HepG2 (cell line): ENCODE data around the gene PEA15. TPM values are rescaled to one million over a fixed set of nuclear protein-coding genes. Genes with fewer than 3 reads are reported as not detected.

ENCODE experiments used
- ATAC-seq: fragments of 200-7000 bp; cut with Tn5 transposase; 3 replicates; pipeline ENCODE4 v1.9.1; 2020; ENCODE audit warnings: mild to moderate bottlenecking, moderate library complexity
- BruUV-seq: library from RNA; stranded (reverse); fragments of 400-500 nt; replicated peaks from 2 replicates; lab custom pipeline; 2021; lab: Mats Ljungman, UMichigan
- CTCF ChIA-PET: fragments of 300-600 bp; formaldehyde crosslinking; extraction: SDS; loops from one replicate; lab custom pipeline; 2021; ENCODE audit warnings: low total read pairs, inconsistent platforms, low intra/inter-chr PET ratio; lab: Yijun Ruan, JAX
- POLR2A ChIA-PET: fragments of 350-600 bp; sonication (Branson Sonifier 250); formaldehyde crosslinking; loops from one replicate; lab custom pipeline; 2020; ENCODE audit warnings: antibody characterized with exemption, inconsistent platforms; lab: Yijun Ruan, JAX
- DNase-seq: peaks from one replicate; pipeline ENCODE4 v3.0.0-alpha.2; 2015; ENCODE audit warnings: low spot score
- FAIRE-seq: peaks from 3 replicates; lab custom pipeline; 2011; peaks lifted over from hg19 to GRCh38; lab: Jason Lieb, UNC
- H2AFZ ChIP-seq: one replicate; pipeline ENCODE4 v1.6.1; 2011; ENCODE audit warnings: low read length, inconsistent platforms
- H3K27ac ChIP-seq: fragments of 300-600 bp; 3 replicates; pipeline ENCODE4 v1.8.0; 2011; ENCODE audit warnings: mixed run types, mild to moderate bottlenecking, mixed read lengths, low read length, inconsistent platforms; ENCODE audit not compliant: insufficient read depth; ENCODE audit errors: extremely low read length
- H3K27me3 ChIP-seq, 2 experiments: fragments of 200-600 bp in 1 of 2; 2 replicates in 1 of 2; 3 replicates in 1 of 2; pipeline versions ENCODE4 v1.6.0 to v1.8.0; 2011; ENCODE audit warnings: low read length in 2 of 2, mild to moderate bottlenecking in 2 of 2, moderate library complexity in 2 of 2, inconsistent platforms in 1 of 2; ENCODE audit not compliant: insufficient read depth in 2 of 2, control insufficient read depth in 1 of 2
- H3K36me3 ChIP-seq, 2 experiments: fragments of 200-600 bp in 1 of 2; replicated peaks in 1 of 2; 2 replicates in 1 of 2; 3 replicates in 1 of 2; pipeline versions ENCODE4 v1.5.1 to v1.8.0; 2011; ENCODE audit warnings: low read length in 2 of 2, inconsistent platforms in 1 of 2; ENCODE audit not compliant: insufficient read depth in 2 of 2, control insufficient read depth in 1 of 2
- H3K4me1 ChIP-seq: 2 replicates; pipeline ENCODE4 v1.5.1; 2012; ENCODE audit warnings: low read length, inconsistent platforms; ENCODE audit not compliant: insufficient read depth
- H3K4me2 ChIP-seq: 2 replicates; pipeline ENCODE4 v1.6.0; 2011; ENCODE audit warnings: low read depth, low read length, inconsistent platforms
- H3K4me3 ChIP-seq, 3 experiments: fragments of 200-600 bp in 1 of 3; sonication (generic), shearing (Covaris generic) in 1 of 3; replicated peaks in 1 of 3; 2 replicates each; pipeline ENCODE4 v1.5.1; 2011 to 2016; ENCODE audit warnings: low read length in 3 of 3, inconsistent platforms in 2 of 3, low read depth in 2 of 3, mild to moderate bottlenecking in 2 of 3, control low read depth in 1 of 3, mixed read lengths in 1 of 3; ENCODE audit not compliant: insufficient read depth in 1 of 3
- H3K79me2 ChIP-seq: one replicate; pipeline ENCODE4 v1.6.1; 2011; ENCODE audit warnings: low read length, inconsistent platforms; ENCODE audit not compliant: insufficient read depth
- H3K9ac ChIP-seq: 2 replicates; pipeline ENCODE4 v1.6.0; 2011; ENCODE audit warnings: mild to moderate bottlenecking, low read depth, low read length, inconsistent platforms; ENCODE audit not compliant: insufficient read depth
- H3K9me3 ChIP-seq: 2 replicates; pipeline ENCODE4 v1.5.1; 2012; ENCODE audit warnings: mild to moderate bottlenecking, low read length
- H4K20me1 ChIP-seq: 2 replicates; pipeline ENCODE4 v1.6.0; 2011; ENCODE audit warnings: inconsistent platforms, mild to moderate bottlenecking, low read length, moderate library complexity; ENCODE audit not compliant: insufficient read depth
- BRF2 ChIP-seq: sonication (generic); formaldehyde crosslinking; IDR thresholded peaks from 2 replicates; pipeline ENCODE4 v1.8.1; 2022; ENCODE audit warnings: mild to moderate bottlenecking, missing genetic modification reagents
- FOXP1 ChIP-seq, 2 experiments: fragments of 450-650 bp in 1 of 2; IDR thresholded peaks; 2 replicates each; pipeline ENCODE4 v1.6.1; 2017 to 2018; ENCODE audit warnings: antibody characterized with exemption in 1 of 2
- GATA4 ChIP-seq: sonication (generic); IDR thresholded peaks from 2 replicates; pipeline ENCODE4 v1.6.1; 2016; ENCODE audit warnings: antibody characterized with exemption, low read depth, borderline replicate concordance
- HINFP ChIP-seq: sonication (generic); formaldehyde crosslinking; IDR thresholded peaks from 2 replicates; pipeline ENCODE4 v1.4.0; 2020; ENCODE audit warnings: low read depth, mild to moderate bottlenecking, missing genetic modification reagents
- IKZF4 ChIP-seq: sonication (generic); formaldehyde crosslinking; IDR thresholded peaks from 2 replicates; pipeline ENCODE4 v1.5.1; 2020; ENCODE audit warnings: borderline replicate concordance, mild to moderate bottlenecking, low read depth, missing genetic modification reagents; ENCODE audit errors: not compliant biosample characterization
- ISX ChIP-seq: sonication (generic); formaldehyde crosslinking; conservative IDR thresholded peaks from 2 replicates; pipeline ENCODE4 v1.5.0; 2020; ENCODE audit warnings: missing genetic modification reagents
- MAZ ChIP-seq, 2 experiments: sonication (generic) in 1 of 2; formaldehyde crosslinking in 1 of 2; IDR thresholded peaks; 2 replicates each; pipeline versions ENCODE4 v1.5.0 to v1.6.1; 2012 to 2020; ENCODE audit warnings: low read depth in 2 of 2, mild to moderate bottlenecking in 2 of 2, borderline replicate concordance in 1 of 2, improper control_type of control experiment in 1 of 2, low read length in 1 of 2, missing genetic modification reagents in 1 of 2, moderate library complexity in 1 of 2
- NCOR1 ChIP-seq: fragments of 200-600 bp; sonication (generic); IDR thresholded peaks from 2 replicates; pipeline ENCODE4 v1.7.0; 2017; ENCODE audit warnings: antibody characterized with exemption, low read length, borderline replicate concordance
- REXO4 ChIP-seq: sonication (generic); formaldehyde crosslinking; IDR thresholded peaks from 2 replicates; pipeline ENCODE4 v1.8.0; 2022; ENCODE audit warnings: missing genetic modification reagents, mild to moderate bottlenecking, borderline replicate concordance
- SKI ChIP-seq: fragments of 450-650 bp; IDR thresholded peaks from one replicate; pipeline ENCODE4 v1.6.1; 2018; ENCODE audit warnings: mild to moderate bottlenecking; ENCODE audit not compliant: partially characterized antibody
- ZNF121 ChIP-seq: sonication (generic); formaldehyde crosslinking; IDR thresholded peaks from 2 replicates; pipeline ENCODE4 v1.5.0; 2020; ENCODE audit warnings: mild to moderate bottlenecking, missing genetic modification reagents
- ZNF138 ChIP-seq: sonication (generic); formaldehyde crosslinking; IDR thresholded peaks from 2 replicates; pipeline ENCODE4 v1.5.0; 2020; ENCODE audit warnings: mild to moderate bottlenecking, low read depth, missing genetic modification reagents
- ZNF350 ChIP-seq: sonication (generic); formaldehyde crosslinking; IDR thresholded peaks from 2 replicates; pipeline ENCODE4 v1.4.0; 2020; ENCODE audit warnings: mild to moderate bottlenecking, low read depth, missing genetic modification reagents, borderline replicate concordance
- ZNF354B ChIP-seq: sonication (generic); formaldehyde crosslinking; IDR thresholded peaks from 2 replicates; pipeline ENCODE4 v1.8.0; 2022; ENCODE audit warnings: mild to moderate bottlenecking, missing genetic modification reagents
- ZNF484 ChIP-seq: sonication (generic); formaldehyde crosslinking; IDR thresholded peaks from 2 replicates; pipeline ENCODE4 v1.5.1; 2020; ENCODE audit warnings: mild to moderate bottlenecking, low read depth, missing genetic modification reagents, borderline replicate concordance
- ZNF672 ChIP-seq: sonication (generic); formaldehyde crosslinking; IDR thresholded peaks from 2 replicates; pipeline ENCODE4 v1.8.1; 2022; ENCODE audit warnings: missing genetic modification reagents
- ZNF891 ChIP-seq: sonication (generic); formaldehyde crosslinking; IDR thresholded peaks from 2 replicates; pipeline ENCODE4 v1.5.0; 2020; ENCODE audit warnings: mild to moderate bottlenecking, missing genetic modification reagents
- WGBS: methylation state at CpG from one replicate; pipeline ENCODE4 v1.1.6; 2017; ENCODE audit warnings: low lambda C conversion rate; 5-methylcytosine and 5-hydroxymethylcytosine counted together
- in situ Hi-C: cut with HindIII; loops from 2 replicates; pipeline ENCODE4 v1.10.0; 2017; ENCODE audit warnings: low pct_unique_long_range_greater_than_20kb; ENCODE audit not compliant: extremely low pct_ligation_motif_present
- intact Hi-C: fragments of 100-400 bp; cut with micrococcal nuclease; formaldehyde crosslinking; loops from one replicate; pipeline ENCODE4 v1.10.0; 2022; ENCODE audit not compliant: unreplicated experiment
- polyA plus RNA-seq, 8 experiments: library from polyadenylated mRNA; depleted of rRNA in 3 of 8; stranded (reverse) in 7 of 8; unstranded in 1 of 8; fragments of >200 nt; fragmentation: Illumina TruSeq in 4 of 8; extraction: Trizol in 4 of 8; gene quantifications; 2 replicates each; pipeline versions ENCODE4 v1.2.1 to v1.2.3, GENCODE V29; 2011 to 2016; ENCODE audit warnings: low read depth in 4 of 8, missing spikeins in 1 of 8, mixed read lengths in 1 of 8; ENCODE audit not compliant: insufficient read depth in 1 of 8
- total RNA-seq, 5 experiments: library from RNA; depleted of rRNA; stranded (reverse); fragments of >200 nt; fragmentation: Illumina TruSeq; extraction: Trizol; gene quantifications; 2 replicates each; pipeline ENCODE4 v1.2.3, GENCODE V29; 2016; ENCODE audit warnings: low read depth in 1 of 5

PEA15 gene
- total and polyA plus RNA-seq, 2 of the 13 experiments (the other 11 are each of a cell fraction or from before 2014, with no cell fraction given), result 12.1 to 35.2 TPM

GRCh38 chr1:160237558-160237957, 32.4 kb downstream of the PEA15 start:
- Histone ChIP-seq H3K27me3 (no peaks in the 10 kb centered on the region), H3K4me1 (no peaks in the 10 kb centered on the region), H3K9ac (no peak overlapping the region), H4K20me1 (no peaks in the 10 kb centered on the region), H3K36me3 (peaks cover 14 to 73% of the 10 kb centered on the region in 2 experiments), H3K79me2 (no peaks in the 10 kb centered on the region), H3K4me3 (no peak overlapping the region)
- no peak for ATAC-seq
- WGBS, result 96% methylated on average over 2 of the region's 2 CpGs
- DNase-seq, result no peak
- intact Hi-C loops, result no loop called here
- ChIA-PET POLR2A (no interaction called here), CTCF (no interaction called here)
- no peak for FAIRE-seq
- BruUV-seq, result no TSS peak
- TF ChIP-seq MAZ (IDR thresholded peaks at IDR 0.05; ENCODE audit: borderline replicate concordance, low read depth, low read length) (no peak), MAZ (CRISPR knock-in tag; IDR thresholded peaks at IDR 0.05; ENCODE audit: low read depth) (no peak), ZNF354B (no peak), ZNF121 (0 out of 2 replicates have a peak, but pooled peaks have one; percentile 60), NCOR1 (no peak)
- TF ChIP-seq, all 625 proteins: peak for 1
- no peaks in the 10 kb centered on the region for H3K9me3 ChIP-seq
- H2AFZ ChIP-seq, result no peak overlapping the region
- in situ Hi-C loops, result no loop called here
- H3K4me2 ChIP-seq, result no peak overlapping the region
- H3K27ac ChIP-seq, result no peak overlapping the region

- DNase-seq (no peak), ATAC-seq (no peak), FAIRE-seq (no peak)
- in situ Hi-C loops, result no loop called here
- ChIA-PET CTCF (no interaction called here), POLR2A (interaction anchor here (1.2 kb wide), 1 partner anchor 23 kb away, joined by 3 read pairs; the partner anchor contains the start of gene DCAF8)
- H3K27ac ChIP-seq, result no peak overlapping the region
- WGBS, result 94% methylated on average over 5 of the region's 5 CpGs
- no TSS peak for BruUV-seq
- no peak overlapping the region for H2AFZ ChIP-seq
- no peaks in the 10 kb centered on the region for H3K79me2 ChIP-seq
- H3K9ac ChIP-seq, result no peak overlapping the region
- H3K36me3 ChIP-seq, result peaks cover 14 to 73% of the 10 kb centered on the region in 2 experiments
- no peaks in the 10 kb centered on the region for H3K4me1 ChIP-seq
- no peaks in the 10 kb centered on the region for H4K20me1 ChIP-seq
- no peak overlapping the region for H3K4me2 ChIP-seq
- intact Hi-C loops, result no loop called here
- no peaks in the 10 kb centered on the region for H3K27me3 ChIP-seq
- no peaks in the 10 kb centered on the region for H3K9me3 ChIP-seq
- H3K4me3 ChIP-seq, result no peak overlapping the region
- no peak for TF ChIP-seq ZNF891 (CRISPR knock-in tag)
- no peak for TF ChIP-seq ISX (CRISPR knock-in tag)
- no peak for TF ChIP-seq FOXP1 (IDR thresholded peaks at IDR 0.05)
- no peak for TF ChIP-seq FOXP1 (CRISPR knock-in tag; IDR thresholded peaks at IDR 0.05)
- no peak for TF ChIP-seq GATA4
- no peak for TF ChIP-seq ZNF672 (CRISPR knock-in tag)
- TF ChIP-seq BRF2 (CRISPR knock-in tag), result no peak
- no peak for TF ChIP-seq HINFP (CRISPR knock-in tag)
- no peak for TF ChIP-seq ZNF484 (CRISPR knock-in tag)
- no peak for TF ChIP-seq ZNF350
- TF ChIP-seq ZNF138 (CRISPR knock-in tag), result no peak
- TF ChIP-seq IKZF4 (CRISPR knock-in tag), result no peak
- TF ChIP-seq SKI, result no peak
- no peak for TF ChIP-seq REXO4 (CRISPR knock-in tag)
Measured at GRCh38 chr1:160238408-160238807, 33.2 kb downstream of the PEA15 start.
